Measurements from ENCODE around the gene NOMO2.
"Not testable (repeated sequence)": the region's sequence is repeated elsewhere in the genome, so short reads cannot be mapped to it uniquely, and the experiment has no call there.

Gene NOMO2

DNA sequence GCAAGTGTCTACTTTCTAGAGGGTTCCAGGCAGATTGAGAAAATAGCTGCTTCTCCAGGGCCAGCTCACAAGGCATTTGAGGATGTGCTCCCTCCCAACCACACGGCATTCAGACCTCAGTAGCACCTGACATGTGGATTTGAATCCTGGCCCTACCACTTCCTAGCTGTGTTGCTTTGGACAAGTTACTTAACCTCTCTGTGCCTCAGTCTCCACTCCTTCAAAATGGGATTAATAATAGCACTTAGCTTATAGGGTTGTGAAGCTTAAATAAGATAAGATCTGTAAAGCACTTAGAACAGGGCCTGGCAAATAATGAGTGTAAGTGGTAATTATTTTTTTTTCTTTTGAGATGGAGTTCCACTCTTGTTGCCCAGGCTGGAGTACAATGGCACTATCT is 21.0 kb upstream of the NOMO2 start:
- in situ Hi-C loops (cut with MboI; ENCODE audit: low pct_unique_long_range_greater_than_20kb, low sequenced_read_pairs, unreplicated experiment), result no loop called here
- no peak for DNase-seq (ENCODE audit: low spot score)
- TF ChIP-seq, protein P1, sequence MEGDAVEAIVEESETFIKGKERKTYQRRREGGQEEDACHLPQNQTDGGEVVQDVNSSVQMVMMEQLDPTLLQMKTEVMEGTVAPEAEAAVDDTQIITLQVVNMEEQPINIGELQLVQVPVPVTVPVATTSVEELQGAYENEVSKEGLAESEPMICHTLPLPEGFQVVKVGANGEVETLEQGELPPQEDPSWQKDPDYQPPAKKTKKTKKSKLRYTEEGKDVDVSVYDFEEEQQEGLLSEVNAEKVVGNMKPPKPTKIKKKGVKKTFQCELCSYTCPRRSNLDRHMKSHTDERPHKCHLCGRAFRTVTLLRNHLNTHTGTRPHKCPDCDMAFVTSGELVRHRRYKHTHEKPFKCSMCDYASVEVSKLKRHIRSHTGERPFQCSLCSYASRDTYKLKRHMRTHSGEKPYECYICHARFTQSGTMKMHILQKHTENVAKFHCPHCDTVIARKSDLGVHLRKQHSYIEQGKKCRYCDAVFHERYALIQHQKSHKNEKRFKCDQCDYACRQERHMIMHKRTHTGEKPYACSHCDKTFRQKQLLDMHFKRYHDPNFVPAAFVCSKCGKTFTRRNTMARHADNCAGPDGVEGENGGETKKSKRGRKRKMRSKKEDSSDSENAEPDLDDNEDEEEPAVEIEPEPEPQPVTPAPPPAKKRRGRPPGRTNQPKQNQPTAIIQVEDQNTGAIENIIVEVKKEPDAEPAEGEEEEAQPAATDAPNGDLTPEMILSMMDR (IDR thresholded peaks at IDR 0.05; ENCODE audit: extremely low read depth, insufficient read depth, missing control alignments), result no peak

DNA sequence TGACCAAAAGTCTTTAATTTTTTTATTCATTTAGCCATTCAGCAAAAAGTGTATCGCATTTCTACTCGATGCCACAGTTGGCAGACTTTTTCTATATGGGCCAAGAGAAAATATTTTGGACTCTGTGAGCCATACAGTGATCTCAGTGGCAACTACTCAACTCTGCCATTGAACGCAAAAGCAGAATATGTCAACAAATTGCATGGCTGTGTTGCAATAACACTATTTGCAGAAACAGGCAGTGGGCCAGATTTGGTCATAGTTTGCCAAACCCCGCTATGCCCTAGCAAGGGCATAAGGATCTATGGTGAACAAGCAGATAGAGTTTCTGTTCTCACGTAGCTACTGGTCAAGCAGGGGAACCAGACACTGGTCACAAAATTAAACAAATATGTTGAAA is 18.5 kb upstream of the NOMO2 start:
- in situ Hi-C loops (cut with MboI; ENCODE audit: low pct_unique_long_range_greater_than_20kb, low sequenced_read_pairs, unreplicated experiment); DNase-seq (ENCODE audit: low spot score): not testable (repeated sequence)

DNA sequence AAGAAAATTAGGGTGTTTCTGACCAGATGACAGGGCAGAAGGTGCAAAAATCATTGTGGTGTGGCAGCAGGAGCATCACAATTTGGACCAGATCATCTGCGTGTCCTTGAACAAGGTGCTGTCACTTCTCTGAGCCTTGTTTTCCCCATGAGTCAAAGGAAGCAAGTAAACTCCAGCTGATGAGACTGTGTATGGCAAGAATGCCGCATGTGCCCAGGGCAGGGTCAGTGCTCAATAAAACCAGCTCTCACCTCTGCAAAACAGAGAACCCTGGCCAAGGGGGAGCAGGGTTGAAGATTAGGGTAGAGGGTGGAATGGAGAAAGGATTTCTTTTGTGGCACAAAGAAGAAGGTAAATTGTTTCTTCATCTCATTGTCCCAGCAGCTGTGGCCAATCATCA is 17.4 kb upstream of the NOMO2 start:
- DNase-seq (ENCODE audit: low spot score); in situ Hi-C loops (cut with MboI; ENCODE audit: low pct_unique_long_range_greater_than_20kb, low sequenced_read_pairs, unreplicated experiment): not testable (repeated sequence)

DNA sequence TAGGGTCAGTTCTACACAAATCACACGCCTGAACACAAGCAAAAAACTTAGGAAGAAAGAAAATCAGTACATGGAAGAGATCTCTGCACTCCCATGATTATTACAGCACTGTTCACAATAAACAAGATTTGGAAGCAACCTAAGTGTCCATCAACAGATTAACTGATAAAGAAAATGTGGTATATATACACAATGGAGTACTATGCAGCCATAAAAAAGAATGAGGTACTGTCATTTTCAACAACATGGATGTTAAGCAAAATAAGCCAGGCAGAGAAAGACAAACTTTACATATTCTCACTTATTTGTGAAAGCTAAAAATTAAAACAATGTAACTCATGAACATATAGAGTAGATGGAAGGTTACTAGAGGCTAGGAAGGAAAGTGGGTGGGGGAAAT is 16.0 kb upstream of the NOMO2 start:
- in situ Hi-C loops (cut with MboI; ENCODE audit: low pct_unique_long_range_greater_than_20kb, low sequenced_read_pairs, unreplicated experiment); DNase-seq (ENCODE audit: low spot score): not testable (repeated sequence)

DNA sequence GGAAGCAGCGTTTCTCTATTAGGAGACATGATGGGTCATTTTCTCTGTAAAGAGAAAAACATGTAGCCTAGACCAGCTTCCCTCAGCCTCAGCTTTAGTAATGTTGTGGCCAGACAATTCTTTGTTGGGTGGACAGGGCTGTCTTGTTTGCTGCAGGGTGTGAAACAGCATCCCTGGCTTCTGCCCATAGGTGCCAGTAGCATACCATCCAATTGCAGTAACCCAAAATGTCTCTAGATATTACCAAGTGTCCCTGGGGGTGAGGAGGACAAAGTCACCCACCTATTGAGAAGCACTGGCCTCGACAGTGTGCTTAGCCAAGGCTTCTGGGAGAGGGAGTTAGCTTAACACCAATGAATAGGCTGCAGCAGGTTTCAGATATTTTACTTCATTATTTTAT is 14.0 kb upstream of the NOMO2 start:
- DNase-seq (ENCODE audit: low spot score); in situ Hi-C loops (cut with MboI; ENCODE audit: low pct_unique_long_range_greater_than_20kb, low sequenced_read_pairs, unreplicated experiment): not testable (repeated sequence)

DNA sequence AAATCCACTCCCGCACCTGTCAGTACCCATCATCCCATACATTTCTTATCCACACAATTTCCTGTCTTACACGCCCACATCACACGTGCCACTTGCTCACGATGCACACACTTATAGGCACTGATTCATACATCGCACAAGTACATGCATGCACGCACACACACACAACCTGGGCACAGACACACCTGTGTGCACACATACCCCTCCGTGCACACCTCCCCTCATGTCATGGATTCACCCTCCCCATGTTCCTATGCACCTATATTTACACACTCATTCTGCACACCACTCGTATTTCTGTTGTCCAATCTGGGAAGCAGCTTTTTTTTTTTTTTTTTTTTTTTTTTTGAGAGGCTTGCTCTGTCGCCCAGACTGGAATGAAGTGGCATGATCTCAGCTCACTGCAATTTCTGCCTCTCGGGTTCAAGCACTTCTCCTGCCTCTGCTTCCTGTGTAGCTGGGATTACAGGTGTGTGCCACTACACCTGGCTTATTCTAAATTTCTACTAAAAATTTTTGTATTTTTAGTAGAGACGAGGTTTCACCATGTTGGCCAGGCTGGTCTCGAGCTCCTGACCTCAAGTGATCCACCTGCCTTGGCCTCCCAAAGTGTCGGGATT is 13.5 kb upstream of the NOMO2 start:
- DNase-seq (ENCODE audit: low spot score); in situ Hi-C loops (cut with MboI; ENCODE audit: low pct_unique_long_range_greater_than_20kb, low sequenced_read_pairs, unreplicated experiment): not testable (repeated sequence)

DNA sequence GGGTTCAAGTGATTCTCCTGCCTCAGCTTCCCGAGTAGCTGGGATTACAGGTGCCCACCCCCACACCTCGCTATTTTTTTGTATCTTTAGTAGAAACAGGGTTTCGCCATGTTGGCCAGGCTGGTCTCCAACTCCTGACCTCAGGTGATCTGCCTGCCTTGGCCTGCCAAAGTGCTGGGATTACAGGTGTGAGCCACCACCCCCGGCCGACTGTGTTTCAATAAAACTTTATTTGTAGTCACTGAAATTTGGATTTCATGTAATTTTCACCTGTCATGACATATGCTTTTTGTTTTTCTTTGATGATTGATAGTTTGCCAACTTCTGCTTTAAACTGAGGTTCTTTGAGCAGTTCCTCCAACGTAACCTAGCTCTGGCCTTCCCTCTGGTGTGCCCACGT is 12.0 kb upstream of the NOMO2 start:
- DNase-seq (ENCODE audit: low spot score); in situ Hi-C loops (cut with MboI; ENCODE audit: low pct_unique_long_range_greater_than_20kb, low sequenced_read_pairs, unreplicated experiment): not testable (repeated sequence)

DNA sequence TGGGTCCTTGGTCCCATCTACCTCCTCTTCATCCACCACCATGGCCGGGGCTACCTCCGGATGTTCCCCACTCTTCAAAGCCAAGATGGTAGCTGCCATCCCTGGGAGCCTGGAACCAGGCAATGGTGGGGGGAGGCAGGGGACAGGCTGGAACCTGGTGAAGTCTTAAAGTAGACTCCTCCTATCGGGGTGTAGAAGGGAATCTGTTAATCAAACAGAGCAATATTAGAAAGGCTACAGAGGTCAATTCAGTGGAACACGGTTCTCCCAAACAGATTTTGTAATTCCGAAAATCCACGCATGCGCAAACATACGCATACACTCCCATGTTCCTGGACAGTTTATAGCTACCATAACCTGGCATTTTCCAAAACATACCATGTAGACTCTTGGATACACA is 11.1 kb upstream of the NOMO2 start:
- in situ Hi-C loops (cut with MboI; ENCODE audit: low pct_unique_long_range_greater_than_20kb, low sequenced_read_pairs, unreplicated experiment), result not testable (repeated sequence)

DNA sequence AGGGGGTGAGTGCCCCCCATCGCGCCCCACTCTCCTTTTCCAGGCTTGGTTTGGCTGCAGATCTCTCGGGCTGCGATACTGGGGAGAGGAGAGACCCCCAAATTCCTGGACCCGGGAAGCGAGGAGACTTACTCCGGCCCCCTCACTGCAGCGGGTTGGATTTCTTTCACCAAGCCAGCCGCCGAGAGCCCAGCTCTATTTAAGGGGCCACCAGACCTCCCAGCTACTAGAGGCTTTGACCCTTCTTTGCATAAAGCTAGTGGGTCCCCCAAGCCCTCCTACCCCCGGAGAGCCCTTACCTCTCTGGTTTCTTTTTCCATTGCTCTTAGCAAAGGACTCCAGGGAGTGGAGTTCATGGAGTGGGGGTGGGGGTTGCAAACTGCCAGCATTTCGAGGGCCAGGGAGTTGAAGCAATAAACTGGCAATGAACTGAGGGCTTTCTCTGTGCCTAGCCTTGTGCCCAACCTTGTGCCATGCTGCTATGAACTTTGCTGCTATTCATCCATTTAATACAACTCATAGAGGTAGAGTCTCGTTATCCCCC is 9.5 kb upstream of the NOMO2 start:
- in situ Hi-C loops (cut with MboI; ENCODE audit: low pct_unique_long_range_greater_than_20kb, low sequenced_read_pairs, unreplicated experiment); DNase-seq (ENCODE audit: low spot score): not testable (repeated sequence)

More for the DNA sequence above, 11.1 kb upstream of the NOMO2 start:
- not testable (repeated sequence) for DNase-seq (ENCODE audit: low spot score)

DNA sequence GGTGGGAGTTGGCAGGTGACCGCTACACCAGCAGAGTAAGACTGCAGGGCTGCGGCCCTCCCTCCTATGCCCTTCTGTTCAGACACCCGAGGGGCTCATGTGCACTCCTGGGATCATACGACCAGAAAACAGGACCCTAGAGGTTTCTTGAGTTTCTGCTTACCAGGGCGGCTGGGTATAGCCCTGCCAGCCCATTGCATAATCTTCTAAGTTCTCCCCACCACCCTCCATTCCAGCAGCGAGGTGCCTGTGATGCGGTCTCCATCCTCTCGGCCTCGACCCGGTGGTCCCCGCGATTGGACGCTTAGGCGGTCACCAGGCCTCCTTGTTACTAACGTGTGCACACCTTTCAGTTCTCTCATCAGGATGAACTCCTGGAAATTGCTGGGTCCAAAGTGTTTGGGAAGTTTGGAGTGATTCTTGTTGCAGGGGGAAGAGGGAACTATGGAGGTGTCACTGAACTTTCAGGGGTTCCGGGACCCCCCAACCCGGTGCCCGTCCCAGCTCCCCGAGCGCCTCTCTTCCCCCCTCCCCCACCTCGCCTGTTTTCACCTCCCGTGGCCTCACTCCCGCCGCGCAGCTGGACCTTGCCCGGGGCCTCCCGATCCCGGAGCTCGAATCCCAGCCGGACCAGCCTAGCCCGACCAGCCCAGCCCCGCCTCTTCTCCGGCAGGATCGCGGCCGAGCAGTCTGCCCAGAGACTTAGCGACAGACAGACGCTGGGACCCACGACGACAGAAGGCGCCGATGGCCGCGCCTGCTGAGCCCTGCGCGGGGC is 8.8 kb upstream of the NOMO2 start:
- in situ Hi-C loops (cut with MboI; ENCODE audit: low pct_unique_long_range_greater_than_20kb, low sequenced_read_pairs, unreplicated experiment); DNase-seq (ENCODE audit: low spot score): not testable (repeated sequence)

DNA sequence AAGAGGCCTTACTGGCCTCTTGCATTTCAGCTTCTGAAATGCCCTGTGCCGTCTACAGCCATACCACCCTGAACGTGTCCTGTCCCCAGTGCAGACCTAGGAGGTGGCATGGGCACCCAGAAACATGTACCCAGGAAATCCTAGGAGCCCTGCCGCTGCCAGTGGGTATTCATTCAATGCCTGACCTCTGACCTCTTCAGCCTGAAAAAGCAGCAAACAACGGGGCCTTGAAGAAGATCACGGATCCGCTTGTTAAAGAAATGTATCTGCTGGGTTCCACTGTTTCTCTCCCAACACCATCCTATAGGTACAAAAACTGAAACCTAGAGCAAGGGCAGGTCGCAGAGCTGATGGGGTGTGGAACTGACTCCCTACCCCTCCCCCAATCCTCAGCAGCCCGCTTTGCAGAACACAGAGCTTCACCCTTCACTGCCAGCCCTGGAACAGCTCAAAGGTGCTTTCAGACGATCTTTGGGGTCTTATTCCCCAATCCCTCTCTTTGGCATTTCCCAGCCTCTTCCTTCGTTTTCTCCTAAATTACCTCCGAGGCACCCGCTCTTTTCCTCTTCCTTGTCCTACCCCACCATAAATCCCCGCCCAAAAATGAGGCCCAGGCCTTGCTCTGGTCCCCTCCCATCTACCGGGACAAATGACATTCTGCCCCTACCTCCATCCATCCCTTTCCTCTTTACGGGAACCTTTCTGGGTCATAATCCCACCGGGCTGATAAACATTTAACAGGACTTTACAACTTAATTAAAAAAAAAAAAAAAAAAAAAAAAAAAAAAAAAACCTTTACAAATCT is 1.3 kb downstream of the NOMO2 start:
- DNase-seq (ENCODE audit: low spot score); in situ Hi-C loops (cut with MboI; ENCODE audit: low pct_unique_long_range_greater_than_20kb, low sequenced_read_pairs, unreplicated experiment): not testable (repeated sequence)

DNA sequence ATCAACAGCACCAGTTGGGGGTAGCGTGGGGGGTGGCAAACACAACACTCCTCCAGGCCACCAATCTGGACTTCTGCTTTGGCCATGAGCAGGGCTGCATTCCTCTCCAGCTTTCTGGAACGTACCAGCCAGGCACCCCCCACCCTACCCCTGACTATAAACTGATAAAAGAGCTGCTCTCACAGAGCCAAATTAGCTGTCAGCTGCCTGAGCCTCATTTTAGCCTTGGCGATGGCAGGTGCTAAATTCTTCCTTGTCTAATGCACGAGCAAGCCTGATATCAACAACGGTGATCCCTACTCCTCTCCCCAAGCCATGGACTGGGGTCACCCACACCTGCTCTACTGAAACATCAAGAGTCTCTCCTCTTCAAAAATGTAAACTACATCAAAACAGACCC is 8.2 kb downstream of the NOMO2 start:
- in situ Hi-C loops (cut with MboI; ENCODE audit: low pct_unique_long_range_greater_than_20kb, low sequenced_read_pairs, unreplicated experiment), result not testable (repeated sequence)

DNA sequence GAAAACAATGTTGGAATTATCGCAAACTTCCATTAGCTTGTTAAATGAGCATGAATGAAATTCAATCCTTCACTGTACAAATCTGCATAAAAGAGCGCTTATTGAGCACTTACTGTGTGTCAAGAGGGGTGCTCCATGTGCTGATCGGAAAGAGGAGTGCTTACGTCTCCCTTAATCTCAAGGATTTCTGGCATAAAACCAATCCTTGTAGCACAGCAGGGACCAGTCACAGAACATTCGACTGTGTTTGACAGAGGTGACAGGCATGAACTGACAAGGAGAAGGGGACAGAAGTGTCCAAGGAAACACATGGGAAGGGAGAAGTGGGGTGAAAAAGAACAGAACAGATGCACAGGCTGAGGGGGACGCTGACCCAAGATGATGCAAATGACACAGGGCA is 14.5 kb downstream of the NOMO2 start:
- in situ Hi-C loops (cut with MboI; ENCODE audit: low pct_unique_long_range_greater_than_20kb, low sequenced_read_pairs, unreplicated experiment); DNase-seq (ENCODE audit: low spot score): not testable (repeated sequence)

More for the DNA sequence above, 8.2 kb downstream of the NOMO2 start:
- not testable (repeated sequence) for DNase-seq (ENCODE audit: low spot score)

DNA sequence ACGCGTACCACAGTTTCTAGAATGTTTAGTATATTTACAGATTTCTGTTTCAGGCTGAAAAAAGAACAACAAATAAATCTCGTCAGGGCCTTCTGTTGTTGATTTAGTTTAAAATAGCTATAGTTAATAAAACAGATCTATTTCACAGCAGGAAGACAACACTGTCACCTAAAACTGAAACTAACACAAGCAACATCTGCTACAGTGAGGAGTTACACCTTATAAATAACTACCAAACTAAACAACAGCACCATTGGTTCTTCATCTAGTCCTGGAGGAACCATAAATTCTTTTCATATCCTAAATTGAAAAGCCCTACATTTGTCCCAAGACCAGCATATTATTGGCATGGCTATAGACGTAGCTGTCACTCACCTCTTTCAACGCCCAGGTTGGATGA is 15.0 kb downstream of the NOMO2 start:
- DNase-seq (ENCODE audit: low spot score); in situ Hi-C loops (cut with MboI; ENCODE audit: low pct_unique_long_range_greater_than_20kb, low sequenced_read_pairs, unreplicated experiment): not testable (repeated sequence)

DNA sequence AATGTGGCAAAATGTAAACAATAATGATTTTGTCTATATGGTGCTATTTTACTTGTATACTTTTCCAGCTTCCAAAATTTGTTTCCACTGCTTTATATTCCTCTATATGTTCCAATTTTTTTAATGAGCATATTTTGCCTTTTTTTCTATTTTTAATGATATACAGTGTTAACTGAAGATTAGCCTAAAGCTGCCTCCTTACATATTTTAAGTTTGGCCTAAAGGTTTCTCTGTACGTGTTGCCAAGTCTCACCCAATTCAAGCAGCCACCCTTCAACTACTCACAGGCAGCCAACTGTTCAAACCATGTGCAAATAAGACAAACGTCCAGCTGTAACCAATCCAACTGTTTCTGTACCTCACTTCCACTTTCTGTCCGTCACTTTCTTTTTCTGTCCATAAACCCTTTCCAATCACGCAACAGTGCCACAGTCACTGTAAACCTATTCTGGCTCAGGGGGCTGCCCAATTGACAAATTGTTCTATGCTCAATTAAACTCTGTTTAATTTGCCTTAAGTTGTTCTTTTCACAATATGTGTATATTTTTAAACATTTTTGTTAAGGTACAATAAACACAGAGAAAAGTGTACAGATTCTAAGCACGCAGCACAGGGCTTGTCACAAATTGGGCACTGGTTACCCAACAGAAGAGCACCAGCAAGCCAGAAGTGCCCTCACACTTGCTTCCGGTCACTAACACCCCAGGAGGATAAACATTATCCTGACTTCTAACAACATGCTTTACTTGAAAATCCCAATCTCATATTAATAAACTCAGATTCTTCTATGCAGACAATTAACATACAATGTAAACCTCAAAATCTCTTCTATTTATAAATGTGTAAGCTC is 17.4 kb downstream of the NOMO2 start:
- in situ Hi-C loops (cut with MboI; ENCODE audit: low pct_unique_long_range_greater_than_20kb, low sequenced_read_pairs, unreplicated experiment), result not testable (repeated sequence)

DNA sequence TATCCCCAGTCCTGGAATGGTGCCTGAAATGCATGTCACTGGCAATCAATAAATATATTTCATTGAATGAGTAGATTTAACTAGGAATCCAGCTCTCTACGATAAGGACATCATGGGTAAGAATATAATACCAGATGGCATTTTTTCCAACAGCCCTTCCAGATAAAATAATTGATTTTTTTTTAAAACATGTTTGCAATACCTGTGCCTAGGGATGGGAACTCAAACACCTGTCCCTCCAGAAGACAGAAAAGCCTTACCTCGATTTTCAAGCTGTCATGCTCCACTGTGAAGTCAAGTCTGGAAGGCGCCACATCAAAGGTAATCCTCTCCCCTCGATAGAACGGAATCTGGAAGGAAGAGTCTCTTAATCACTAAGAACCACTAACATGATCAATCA is 20.0 kb downstream of the NOMO2 start:
- DNase-seq (ENCODE audit: low spot score); in situ Hi-C loops (cut with MboI; ENCODE audit: low pct_unique_long_range_greater_than_20kb, low sequenced_read_pairs, unreplicated experiment): not testable (repeated sequence)

More for the DNA sequence above, 17.4 kb downstream of the NOMO2 start:
- DNase-seq (ENCODE audit: low spot score), result not testable (repeated sequence)
